H1 (cell line): ENCODE measurements around the gene RXRA. TPM values are rescaled to one million over a fixed set of nuclear protein-coding genes. Genes with fewer than 3 reads are reported as not detected.

ENCODE experiments used
- CTCF ChIA-PET: fragments of 300-600 bp; sonication (Branson Sonifier 250); formaldehyde crosslinking; loops from one replicate; lab custom pipeline; 2021; ENCODE audit not compliant: partially characterized antibody; lab: Charles Lee
- POLR2A ChIA-PET: fragments of 300-600 bp; sonication (Branson Sonifier 250); formaldehyde crosslinking; loops from one replicate; lab custom pipeline; 2021; ENCODE audit warnings: inconsistent platforms; ENCODE audit not compliant: partially characterized antibody; lab: Charles Lee
- DNase-seq, 2 experiments: peaks; one replicate each; pipeline versions ENCODE4 v3.0.0 to v3.0.0-alpha.2; 2010 to 2022; ENCODE audit warnings: low spot score in 2 of 2, low read depth in 1 of 2, mixed read lengths in 1 of 2
- FAIRE-seq: peaks from 2 replicates; lab custom pipeline; 2011; peaks lifted over from hg19 to GRCh38; lab: Jason Lieb, UNC
- H2AFZ ChIP-seq: 2 replicates; pipeline ENCODE4 v1.8.1; 2012; ENCODE audit warnings: low read length, inconsistent platforms
- H2AK5ac ChIP-seq: 2 replicates; pipeline ENCODE4 v1.6.1; 2013; ENCODE audit warnings: low read depth, low read length
- H2BK120ac ChIP-seq: replicated peaks from 2 replicates; pipeline ENCODE3; 2013; ENCODE audit warnings: low read depth, low read length, inconsistent platforms
- H2BK12ac ChIP-seq: 2 replicates; pipeline ENCODE4 v1.6.1; 2013; ENCODE audit warnings: low read depth, low read length
- H2BK15ac ChIP-seq: 2 replicates; pipeline ENCODE4 v1.6.1; 2013; ENCODE audit warnings: low read length
- H2BK20ac ChIP-seq: 2 replicates; pipeline ENCODE4 v1.6.1; 2013; ENCODE audit warnings: low read length
- H2BK5ac ChIP-seq: 2 replicates; pipeline ENCODE4 v1.6.1; 2013; ENCODE audit warnings: low read depth, low read length
- H3K14ac ChIP-seq: 2 replicates; pipeline ENCODE4 v1.6.1; 2013; ENCODE audit warnings: inconsistent platforms; ENCODE audit not compliant: insufficient read length
- H3K18ac ChIP-seq: 2 replicates; pipeline ENCODE4 v1.6.1; 2013; ENCODE audit warnings: low read length; ENCODE audit errors: extremely low read depth
- H3K23ac ChIP-seq: 2 replicates; pipeline ENCODE4 v1.6.1; 2013; ENCODE audit warnings: inconsistent platforms; ENCODE audit not compliant: insufficient read length
- H3K23me2 ChIP-seq: 2 replicates; pipeline ENCODE4 v1.6.1; 2013; ENCODE audit warnings: low read depth, low read length
- H3K27ac ChIP-seq: 2 replicates; pipeline ENCODE4 v1.6.1; 2011; ENCODE audit warnings: low read depth, low read length, inconsistent platforms
- H3K27me3 ChIP-seq, 4 experiments: replicated peaks in 1 of 4; 1 replicate in 1 of 4; 2 replicates in 3 of 4; pipeline versions ENCODE4 v1.6.1 to v1.8.1; 2011 to 2013; ENCODE audit warnings: low read length in 3 of 4, mild to moderate bottlenecking in 3 of 4, inconsistent platforms in 2 of 4, mixed read lengths in 2 of 4, moderate library complexity in 1 of 4; ENCODE audit not compliant: control insufficient read depth in 3 of 4, insufficient read depth in 3 of 4; ENCODE audit errors: extremely low read depth in 1 of 4
- H3K36me3 ChIP-seq, 4 experiments: 2 replicates each; pipeline versions ENCODE4 v1.6.1 to v1.8.1; 2011 to 2013; ENCODE audit warnings: mild to moderate bottlenecking in 4 of 4, low read length in 3 of 4, moderate library complexity in 2 of 4, control low read depth in 1 of 4, inconsistent platforms in 1 of 4; ENCODE audit not compliant: insufficient read depth in 4 of 4, control insufficient read depth in 2 of 4
- H3K4ac ChIP-seq: replicated peaks from 2 replicates; pipeline ENCODE3; 2013; ENCODE audit warnings: low read length, low read depth, mixed read lengths, inconsistent platforms; ENCODE audit not compliant: insufficient read length
- H3K4me1 ChIP-seq, 4 experiments: replicated peaks in 1 of 4; 1 replicate in 1 of 4; 2 replicates in 3 of 4; pipeline versions ENCODE4 v1.6.1 to v1.8.1; 2011 to 2013; ENCODE audit warnings: low read length in 3 of 4, inconsistent platforms in 2 of 4, mixed read lengths in 1 of 4; ENCODE audit not compliant: insufficient read depth in 4 of 4, control insufficient read depth in 3 of 4
- H3K4me2 ChIP-seq, 2 experiments: 2 replicates each; pipeline versions ENCODE4 v1.6.1 to v1.8.1; 2011 to 2013; ENCODE audit warnings: low read depth in 2 of 2, low read length in 2 of 2, control low read depth in 1 of 2, inconsistent platforms in 1 of 2, mild to moderate bottlenecking in 1 of 2; ENCODE audit not compliant: insufficient read depth in 1 of 2
- H3K4me3 ChIP-seq, 4 experiments: fragments of 200-600, 300-600 bp in 1 of 4; sonication (generic), shearing (Covaris generic), sonication (Bioruptor Twin) in 1 of 4; 2 replicates each; pipeline versions ENCODE4 v1.5.1 to v1.8.1; 2011 to 2016; ENCODE audit warnings: low read length in 4 of 4, low read depth in 3 of 4, control low read depth in 2 of 4, inconsistent platforms in 2 of 4, mild to moderate bottlenecking in 2 of 4, mixed read lengths in 1 of 4, moderate library complexity in 1 of 4; ENCODE audit not compliant: insufficient read depth in 2 of 4; ENCODE audit errors: extremely low read depth in 1 of 4
- H3K56ac ChIP-seq: replicated peaks from 2 replicates; pipeline ENCODE3; 2013; ENCODE audit warnings: low read depth, mild to moderate bottlenecking, mixed read lengths, low read length, inconsistent platforms; ENCODE audit not compliant: insufficient read length
- H3K79me1 ChIP-seq: 2 replicates; pipeline ENCODE4 v1.6.1; 2013; ENCODE audit warnings: low read depth, low read length, control low read depth
- H3K79me2 ChIP-seq, 2 experiments: 2 replicates each; pipeline versions ENCODE4 v1.6.1 to v1.8.1; 2012 to 2013; ENCODE audit warnings: low read length in 2 of 2, mild to moderate bottlenecking in 2 of 2, inconsistent platforms in 1 of 2; ENCODE audit not compliant: insufficient read depth in 2 of 2, control insufficient read depth in 1 of 2
- H3K9ac ChIP-seq, 4 experiments: replicated peaks in 1 of 4; 1 replicate in 1 of 4; 2 replicates in 3 of 4; pipeline versions ENCODE4 v1.6.1 to v1.8.1; 2011 to 2013; ENCODE audit warnings: low read depth in 3 of 4, low read length in 3 of 4, control low read depth in 2 of 4, mild to moderate bottlenecking in 2 of 4, moderate library complexity in 2 of 4, inconsistent platforms in 1 of 4; ENCODE audit errors: extremely low read depth in 1 of 4
- H3K9me3 ChIP-seq, 2 experiments: 2 replicates each; pipeline versions ENCODE4 v1.6.1 to v1.8.1; 2012 to 2013; ENCODE audit warnings: mild to moderate bottlenecking in 2 of 2, moderate library complexity in 2 of 2, control low read depth in 1 of 2, inconsistent platforms in 1 of 2, low read depth in 1 of 2, low read length in 1 of 2, mixed read lengths in 1 of 2; ENCODE audit not compliant: insufficient read depth in 2 of 2
- H4K20me1 ChIP-seq, 2 experiments: replicated peaks in 1 of 2; 2 replicates each; pipeline versions ENCODE3 to v1.8.1; 2011 to 2013; ENCODE audit warnings: inconsistent platforms in 2 of 2, low read length in 2 of 2, mild to moderate bottlenecking in 1 of 2; ENCODE audit not compliant: insufficient read depth in 2 of 2, control insufficient read depth in 1 of 2
- H4K5ac ChIP-seq: 2 replicates; pipeline ENCODE4 v1.6.1; 2013; ENCODE audit warnings: low read length, low read depth, mixed read lengths, inconsistent platforms; ENCODE audit not compliant: insufficient read length
- H4K8ac ChIP-seq: 2 replicates; pipeline ENCODE4 v1.8.0; 2013; ENCODE audit warnings: mild to moderate bottlenecking, moderate library complexity, low read length, inconsistent platforms; ENCODE audit not compliant: insufficient read depth; ENCODE audit errors: extremely low read depth
- H4K91ac ChIP-seq: replicated peaks from 2 replicates; pipeline ENCODE3; 2013; ENCODE audit warnings: low read length, mixed read lengths, inconsistent platforms; ENCODE audit not compliant: insufficient read length
- ASH2L ChIP-seq: fragments of 200-600, 300-600 bp; sonication (generic); IDR thresholded peaks from one replicate; pipeline ENCODE4 v1.7.1; 2017; ENCODE audit warnings: low read length
- CHD1 ChIP-seq: IDR thresholded peaks from 2 replicates; pipeline ENCODE4 v1.6.1; 2012; ENCODE audit warnings: low read depth, low read length, improper control_type of control experiment
- JUN ChIP-seq: IDR thresholded peaks from 2 replicates; pipeline ENCODE4 v1.6.1; 2011; ENCODE audit warnings: low read depth, mild to moderate bottlenecking, improper control_type of control experiment, low read length
- JUND ChIP-seq: IDR thresholded peaks from 2 replicates; pipeline ENCODE4 v1.6.1; 2011; ENCODE audit warnings: mild to moderate bottlenecking, improper control_type of control experiment, low read length
- SP1 ChIP-seq: IDR thresholded peaks from 2 replicates; pipeline ENCODE4 v1.6.1; 2011; ENCODE audit warnings: low read depth, low read length
- WGBS, 2 experiments: shearing (Covaris generic) in 1 of 2; methylation state at CpG; one replicate each; pipeline versions ENCODE4 v1.1.6 to v1.1.7; 2013 to 2015; ENCODE audit warnings: low lambda C conversion rate in 2 of 2, mixed read lengths in 2 of 2, inconsistent platforms in 1 of 2, low coverage in 1 of 2, missing lambda C conversion rate in 1 of 2; ENCODE audit not compliant: insufficient replicate concordance in 2 of 2, insufficient coverage in 1 of 2, insufficient read length in 1 of 2; ENCODE audit errors: extremely low coverage in 1 of 2, missing lambda C conversion rate in 1 of 2; 5-methylcytosine and 5-hydroxymethylcytosine counted together
- polyA plus RNA-seq, 7 experiments: library from polyadenylated mRNA; depleted of rRNA in 3 of 7; stranded (reverse) in 5 of 7; unstranded in 2 of 7; fragments of >200 nt in 5 of 7; fragments of 200-250 nt in 2 of 7; gene quantifications; 1 replicate in 5 of 7; 2 replicates in 1 of 7; 4 replicates in 1 of 7; pipeline versions ENCODE4 v1.2.1 to v1.2.3, GENCODE V29; 2011 to 2013; ENCODE audit warnings: missing spikeins in 2 of 7, mixed read lengths in 2 of 7
- total RNA-seq: library from RNA; stranded (reverse); fragmentation: NEBNext Ultra II Directional; extraction: Animal tissue kit (Norgen Biotek cat#: 25700); gene quantifications from 2 replicates; pipeline ENCODE4 v1.2.1, GENCODE V29; 2021

RXRA gene
- total and polyA plus RNA-seq, 2 of the 8 experiments (the other 6 are each of a cell fraction or from before 2014, with no cell fraction given): 9.8 to 29.4 TPM

DNA sequence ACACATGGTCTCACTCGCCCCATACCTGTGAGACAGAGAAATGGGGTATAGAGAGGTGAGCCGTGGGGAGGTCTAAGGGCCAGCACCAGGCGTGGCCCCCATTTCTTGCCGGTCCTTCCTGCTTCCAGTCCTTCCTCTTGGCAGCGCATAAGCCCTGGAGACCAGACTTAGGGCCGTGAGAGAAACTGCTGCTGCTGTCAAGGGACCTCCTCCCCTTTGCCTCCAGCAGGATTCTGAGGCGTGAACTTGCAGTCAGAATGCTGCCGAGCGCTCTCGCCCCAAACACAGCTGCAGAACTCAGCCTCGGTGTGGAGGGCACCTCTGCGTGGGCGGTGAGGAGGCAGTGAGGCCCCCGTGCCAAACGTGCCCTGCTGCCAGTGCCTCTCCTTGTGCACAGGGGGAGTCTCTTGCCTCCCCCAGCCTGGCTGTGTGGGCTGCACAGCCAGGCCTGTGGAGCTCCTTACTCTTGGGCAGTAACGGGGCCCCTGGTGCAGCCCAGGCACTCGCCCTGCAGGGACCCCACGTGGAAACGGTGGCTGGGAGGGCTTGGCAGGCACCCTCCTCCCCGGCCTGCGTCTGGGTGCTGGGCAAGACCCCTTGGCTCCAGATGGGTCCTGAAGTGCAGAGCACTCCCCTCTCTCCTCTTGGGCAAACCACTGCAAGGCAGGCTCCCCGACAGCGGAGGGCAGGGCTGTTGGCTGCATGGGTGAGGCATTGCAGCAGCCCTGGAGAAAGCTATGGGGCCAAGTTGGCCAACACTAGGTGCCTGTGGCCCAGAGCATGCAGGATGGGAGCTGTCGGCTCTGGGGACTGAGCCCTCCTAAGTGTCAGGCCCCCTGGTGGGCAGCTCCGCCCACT, 85.4 kb downstream of the RXRA start:
- Histone ChIP-seq H3K4me2 (no peak overlapping the region), H2BK20ac (no peak overlapping the region), H3K56ac (no peak overlapping the region), H4K20me1 (peaks cover 0 to 3% of the 10 kb centered on the region in 2 experiments), H2BK120ac (no peak overlapping the region), H3K4ac (no peak overlapping the region), H3K79me1 (peaks cover 7% of the 10 kb centered on the region), H3K23ac (no peak overlapping the region), H3K27me3 (no peaks in the 10 kb centered on the region), H2BK12ac (0 out of 2 replicates have a peak overlapping the region, but pooled peaks have one; percentile 17), H2BK5ac (no peak overlapping the region), H2AK5ac (no peak overlapping the region), H3K27ac (no peak overlapping the region; the same call in 1 of the 2 replicates), H4K8ac (no peak overlapping the region; the same call in 1 of the 2 replicates), H2AFZ (no peak overlapping the region), H3K4me3 (no peak overlapping the region), H3K14ac (no peak overlapping the region), H4K91ac (no peak overlapping the region), H3K18ac (no peak overlapping the region), H2BK15ac (no peak overlapping the region), H3K23me2 (no peaks in the 10 kb centered on the region; the same call in 1 of the 2 replicates), H4K5ac (no peak overlapping the region), H3K36me3 (no peaks in the 10 kb centered on the region), H3K4me1 (peaks cover 0 to 23% (median 8%) of the 10 kb centered on the region in 4 experiments; a peak in 4 of 7 replicates), H3K79me2 (no peaks in the 10 kb centered on the region), H3K9ac (no peak overlapping the region), H3K9me3 (no peaks in the 10 kb centered on the region)
- CTCF ChIA-PET: interaction anchor here (0.6 to 1.7 kb wide), 10 partner anchors 8 to 240 kb away, joined by 3 to 6 read pairs (median 3); no protein-coding TSS in a partner anchor
- 89% methylated on average over 24 of the region's 25 CpGs; no CpG with 5 or more reads in 1 of the 2 experiments for WGBS, 2 experiments
- no peak for DNase-seq
- POLR2A ChIA-PET: interaction anchor here (0.8 to 1.3 kb wide), 2 partner anchors 40 to 63 kb away, joined by 3 read pairs; no protein-coding TSS in a partner anchor
- FAIRE-seq: no peak
- no peak for TF ChIP-seq ASH2L
- TF ChIP-seq JUND: no peak
- no peak for TF ChIP-seq CHD1
- TF ChIP-seq JUN: no peak
- TF ChIP-seq SP1: no peak
